OCI-LY1 (cell line): Measurements from ENCODE around the gene RBM47.
"Not testable (repeated sequence)": the region's sequence is repeated elsewhere in the genome, so short reads cannot be mapped to it uniquely, and the experiment has no call there.

Source experiments
- H2AFZ ChIP-seq: fragments of 200-600 bp; sonication (generic), shearing (Covaris generic); 2 replicates; pipeline ENCODE4 v1.6.0; 2014; ENCODE audit warnings: antibody characterized with exemption, mild to moderate bottlenecking, low read length
- H3F3A ChIP-seq: fragments of 200-600 bp; sonication (generic), shearing (Covaris generic); 2 replicates; pipeline ENCODE4 v1.6.0; 2014; ENCODE audit warnings: mild to moderate bottlenecking, antibody characterized with exemption, low read length, moderate library complexity; ENCODE audit not compliant: insufficient read depth
- H3K27ac ChIP-seq: fragments of 200-600 bp; sonication (generic); 2 replicates; pipeline ENCODE4 v1.5.1; 2014; ENCODE audit warnings: low read length, mixed run types, mild to moderate bottlenecking, low read depth; ENCODE audit not compliant: poor library complexity, severe bottlenecking
- H3K27me3 ChIP-seq: fragments of 200-600 bp; sonication (generic); 2 replicates; pipeline ENCODE4 v1.6.0; 2014; ENCODE audit warnings: antibody characterized with exemption, mild to moderate bottlenecking, low read length, moderate library complexity; ENCODE audit not compliant: insufficient read depth
- H3K36me3 ChIP-seq: fragments of 200-600 bp; sonication (generic); 2 replicates; pipeline ENCODE4 v1.6.1; 2014; ENCODE audit warnings: mild to moderate bottlenecking, antibody characterized with exemption, low read length, moderate library complexity, mixed read lengths; ENCODE audit not compliant: insufficient read depth
- H3K4me1 ChIP-seq: fragments of 200-600 bp; sonication (generic); 2 replicates; pipeline ENCODE4 v1.5.1; 2014; ENCODE audit warnings: mild to moderate bottlenecking, low read length, moderate library complexity; ENCODE audit not compliant: insufficient read depth, severe bottlenecking
- H3K4me2 ChIP-seq: fragments of 200-600 bp; sonication (generic), shearing (Covaris generic); 2 replicates; pipeline ENCODE4 v1.6.1; 2014; ENCODE audit warnings: low read length
- H3K4me3 ChIP-seq: fragments of 200-600 bp; sonication (generic); 2 replicates; pipeline ENCODE4 v1.5.1; 2014; ENCODE audit warnings: low read length, low read depth, mild to moderate bottlenecking, mixed read lengths; ENCODE audit not compliant: poor library complexity, severe bottlenecking
- H3K79me2 ChIP-seq: fragments of 200-600 bp; shearing (Covaris generic); 2 replicates; pipeline ENCODE4 v1.6.1; 2016; ENCODE audit warnings: mixed run types, low read length, mixed read lengths; ENCODE audit not compliant: insufficient read depth
- H3K9ac ChIP-seq: fragments of 200-600 bp; sonication (generic), shearing (Covaris generic); 2 replicates; pipeline ENCODE4 v1.6.1; 2014; ENCODE audit warnings: mild to moderate bottlenecking, low read length, mixed read lengths
- H3K9me2 ChIP-seq: fragments of 200-600 bp; sonication (generic), shearing (Covaris generic); 2 replicates; pipeline ENCODE4 v1.6.1; 2014; ENCODE audit warnings: low read depth, mild to moderate bottlenecking, low read length, mixed read lengths
- H3K9me3 ChIP-seq: fragments of 200-600 bp; shearing (Covaris generic); 2 replicates; pipeline ENCODE4 v1.6.1; 2014; ENCODE audit warnings: low read length, mixed read lengths
- H4K20me1 ChIP-seq: fragments of 200-600 bp; sonication (generic), shearing (Covaris generic); 2 replicates; pipeline ENCODE4 v1.6.0; 2016; ENCODE audit warnings: mild to moderate bottlenecking, low read length; ENCODE audit not compliant: insufficient read depth
- CTCF ChIP-seq: fragments of 200-600 bp; sonication (generic), shearing (Covaris generic); IDR thresholded peaks from 2 replicates; pipeline ENCODE4 v1.5.1; 2017; ENCODE audit warnings: mild to moderate bottlenecking, antibody characterized with exemption, low read length, moderate library complexity, mixed read lengths
- EZH2 ChIP-seq: fragments of 200-600 bp; sonication (generic), shearing (Covaris generic); IDR thresholded peaks from 2 replicates; pipeline ENCODE4 v1.8.0; 2017; ENCODE audit warnings: borderline replicate concordance, mixed run types, mild to moderate bottlenecking, antibody characterized with exemption, low read length, moderate library complexity, mixed read lengths

The RBM47 gene

GRCh38 chr4:40395166-40395900 is 234.3 kb downstream of the RBM47 start:
- no peak overlapping the region for H3K4me3 ChIP-seq
- H3F3A ChIP-seq: no peaks in the 10 kb centered on the region
- no peak for TF ChIP-seq EZH2
- TF ChIP-seq CTCF: no peak
- no peaks in the 10 kb centered on the region for H3K4me1 ChIP-seq
- H3K4me2 ChIP-seq: no peak overlapping the region
- no peak overlapping the region for H3K9ac ChIP-seq
- no peaks in the 10 kb centered on the region for H3K36me3 ChIP-seq
- no peak overlapping the region for H3K27ac ChIP-seq
- H3K27me3 ChIP-seq: no peaks in the 10 kb centered on the region
- H4K20me1 ChIP-seq: no peaks in the 10 kb centered on the region
- no peaks in the 10 kb centered on the region for H3K9me3 ChIP-seq
- H2AFZ ChIP-seq: no peak overlapping the region
- H3K9me2 ChIP-seq: no peaks in the 10 kb centered on the region
- H3K79me2 ChIP-seq: no peaks in the 10 kb centered on the region

DNA sequence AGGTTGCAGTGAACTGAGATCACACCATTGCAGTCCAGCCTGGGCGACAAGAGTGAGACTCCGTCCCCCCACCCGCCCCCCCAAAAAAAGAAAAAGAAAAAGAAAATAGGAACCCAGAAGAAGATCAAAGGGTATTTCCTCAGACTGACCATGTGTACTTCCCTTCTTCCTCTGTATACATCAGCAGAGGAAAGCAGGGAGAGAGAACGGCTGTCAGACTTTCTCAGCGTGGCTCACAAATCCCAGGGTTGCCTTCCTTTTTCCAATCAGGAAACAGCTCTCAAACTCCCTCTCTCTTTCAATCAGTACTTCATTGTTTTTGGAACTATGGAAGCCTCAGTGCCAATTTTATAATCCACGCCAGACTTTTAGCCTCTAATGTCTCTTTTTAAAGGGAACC is 235.4 kb downstream of the RBM47 start:
- H3K9ac ChIP-seq: no peak overlapping the region
- no peaks in the 10 kb centered on the region for H3K27me3 ChIP-seq
- no peaks in the 10 kb centered on the region for H3F3A ChIP-seq
- H3K36me3 ChIP-seq: no peaks in the 10 kb centered on the region
- H3K27ac ChIP-seq: no peak overlapping the region
- no peaks in the 10 kb centered on the region for H3K79me2 ChIP-seq
- no peak overlapping the region for H3K4me3 ChIP-seq
- H3K4me1 ChIP-seq: no peaks in the 10 kb centered on the region
- H2AFZ ChIP-seq: no peak overlapping the region
- H4K20me1 ChIP-seq: no peaks in the 10 kb centered on the region
- TF ChIP-seq CTCF (no peak), EZH2 (no peak)
- H3K9me2 ChIP-seq: no peaks in the 10 kb centered on the region
- no peak overlapping the region for H3K4me2 ChIP-seq
- H3K9me3 ChIP-seq: no peaks in the 10 kb centered on the region

DNA sequence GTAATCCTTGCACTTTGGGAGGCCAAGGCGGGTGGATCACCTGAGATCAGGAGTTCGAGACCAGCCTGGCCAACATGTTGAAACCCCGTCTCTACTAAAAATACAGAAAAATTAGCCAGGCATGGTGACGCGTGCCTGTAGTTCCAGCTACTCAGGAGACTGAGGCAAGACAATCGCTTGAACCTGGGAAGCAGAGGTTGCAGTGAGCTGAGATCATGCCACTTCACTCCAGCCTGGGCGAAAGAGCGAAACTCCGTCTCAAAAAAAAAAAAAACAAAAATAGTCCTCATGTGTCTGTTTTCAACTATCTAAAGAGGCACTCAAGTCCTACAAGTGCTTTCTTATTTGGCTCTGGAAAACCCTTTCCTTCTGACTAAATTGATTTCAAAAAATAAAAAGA is 237.4 kb downstream of the RBM47 start:
- H3K27ac ChIP-seq, H2AFZ ChIP-seq, H3K27me3 ChIP-seq, H3K9ac ChIP-seq, H3K4me1 ChIP-seq, H3K4me3 ChIP-seq, H4K20me1 ChIP-seq, H3K79me2 ChIP-seq, H3F3A ChIP-seq, H3K9me2 ChIP-seq, H3K36me3 ChIP-seq, H3K4me2 ChIP-seq, H3K9me3 ChIP-seq: not testable (repeated sequence)

- Histone ChIP-seq H3F3A (no peaks in the 10 kb centered on the region), H3K4me3 (no peak overlapping the region), H3K9me3 (no peaks in the 10 kb centered on the region), H3K4me2 (no peak overlapping the region), H3K79me2 (no peaks in the 10 kb centered on the region), H3K4me1 (no peaks in the 10 kb centered on the region), H3K9ac (no peak overlapping the region), H2AFZ (no peak overlapping the region), H3K27me3 (no peaks in the 10 kb centered on the region), H3K36me3 (no peaks in the 10 kb centered on the region), H3K9me2 (no peaks in the 10 kb centered on the region), H4K20me1 (no peaks in the 10 kb centered on the region), H3K27ac (no peak overlapping the region)
- no peak for TF ChIP-seq CTCF
- no peak for TF ChIP-seq EZH2
Observed at GRCh38 chr4:40389986-40390385, 239.7 kb downstream of the RBM47 start.
